Tibial nerve (tissue), 4 donors: ENCODE measurements around the gene VSTM4. TPM values are rescaled to one million over a fixed set of nuclear protein-coding genes. Genes with fewer than 3 reads are reported as not detected.

Experiments
- DNase-seq, 2 donors: peaks; one replicate each; pipeline ENCODE4 v3.0.0-alpha.2; 2019; ENCODE audit warnings: low spot score in 2 of 2
- H3K27ac ChIP-seq, 4 donors: fragments of 200-600 bp; sonication (generic) in 3 of 4; one replicate each; pipeline ENCODE4 v1.5.1; 2017 to 2019; ENCODE audit warnings: mild to moderate bottlenecking in 1 of 4
- H3K27me3 ChIP-seq, 2 donors: fragments of 200-600 bp; sonication (generic) in 1 of 2; one replicate each; pipeline versions ENCODE4 v1.5.1 to v1.6.0; 2017 to 2019
- H3K36me3 ChIP-seq, 3 donors: fragments of 200-600 bp; sonication (generic); one replicate each; pipeline ENCODE4 v1.5.1; 2018 to 2019
- H3K4me1 ChIP-seq, 4 donors: fragments of 200-600 bp; sonication (generic) in 3 of 4; one replicate each; pipeline ENCODE4 v1.5.1; 2017 to 2019
- H3K4me3 ChIP-seq, 4 donors: fragments of 200-600 bp; sonication (generic) in 3 of 4; one replicate each; pipeline ENCODE4 v1.5.1; 2017 to 2019; ENCODE audit warnings: mild to moderate bottlenecking in 1 of 4, moderate library complexity in 1 of 4
- H3K9me3 ChIP-seq, 4 donors: fragments of 200-600 bp; sonication (generic) in 3 of 4; one replicate each; pipeline ENCODE4 v1.5.1; 2017 to 2019
- EP300 ChIP-seq, 2 donors: sonication (generic); formaldehyde crosslinking; IDR thresholded peaks; one replicate each; pipeline ENCODE4 v1.6.1; 2017; ENCODE audit warnings: antibody characterized with exemption in 2 of 2, mild to moderate bottlenecking in 1 of 2
- POLR2A ChIP-seq, 2 donors: fragments of 450-650 bp; IDR thresholded peaks; one replicate each; pipeline ENCODE4 v1.6.1; 2017; ENCODE audit warnings: antibody characterized with exemption in 2 of 2, mild to moderate bottlenecking in 2 of 2, moderate library complexity in 2 of 2
- WGBS, 2 donors: methylation state at CpG; one replicate each; pipeline ENCODE4 v1.1.5; 2018; 5-methylcytosine and 5-hydroxymethylcytosine counted together
- total RNA-seq, 4 donors: library from RNA; depleted of rRNA; stranded (reverse); fragments of >200 nt; gene quantifications; one replicate each; pipeline ENCODE4 v1.1.0, GENCODE V29; 2016
- TF ChIP-seq, protein P1 (sequence below), 5 experiments: fragments of 200-600 bp in 3 of 5; fragments of 450-650 bp in 2 of 5; sonication (generic) in 3 of 5; IDR thresholded peaks; one replicate each; pipeline ENCODE4 v1.5.1; 2016 to 2019; ENCODE audit warnings: antibody characterized with exemption in 5 of 5, mild to moderate bottlenecking in 3 of 5, moderate library complexity in 2 of 5

VSTM4 gene
- total RNA-seq, 4 donors from 2014 or later: 9.8 to 18.2 (median 12.8) TPM

DNA sequence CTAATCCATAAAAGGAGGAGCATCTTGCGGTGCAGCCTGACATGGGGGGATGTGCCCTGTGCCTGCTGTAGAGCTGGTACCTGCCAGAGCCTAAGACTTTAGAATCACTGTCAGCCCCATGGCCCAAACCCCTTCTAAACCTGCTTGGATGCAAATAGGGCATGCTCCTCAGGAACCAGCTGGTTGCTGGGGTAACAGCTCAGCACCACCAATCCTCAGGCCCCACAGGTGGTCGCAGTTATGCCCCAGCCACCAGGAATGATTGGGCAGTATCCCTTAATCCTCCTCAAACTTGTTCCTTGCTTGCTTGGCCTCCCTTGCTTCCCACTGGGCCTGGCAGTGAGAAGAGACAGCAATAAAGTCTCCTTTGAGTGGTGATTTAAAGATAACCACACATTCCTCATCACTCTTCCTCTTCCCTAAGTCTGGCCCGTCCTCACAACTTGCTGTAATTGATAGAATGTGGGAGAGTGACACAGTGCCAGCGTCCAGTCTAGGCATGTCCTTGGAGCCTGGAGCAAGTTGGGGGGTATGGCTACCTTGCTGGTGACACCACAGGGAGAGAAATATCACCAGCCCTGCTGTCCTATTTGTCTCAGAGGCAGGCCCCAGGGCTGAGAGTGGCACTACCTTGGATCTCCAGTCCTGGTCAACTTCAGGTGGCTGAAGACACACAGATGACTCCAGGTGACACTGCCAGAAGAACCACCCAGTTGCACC lies 43.0 kb downstream of the VSTM4 start:
- Histone ChIP-seq H3K4me3 (no peak overlapping the region), H3K4me1 (peaks cover 0 to 17% (median 0%) of the 10 kb centered on the region in 4 donors), H3K36me3 (peaks cover 0 to 6% (median 0%) of the 10 kb centered on the region in 3 donors), H3K27ac (no peak overlapping the region), H3K27me3 (no peaks in the 10 kb centered on the region), H3K9me3 (no peaks in the 10 kb centered on the region)
- no peak for TF ChIP-seq EP300 (IDR thresholded peaks at IDR 0.05)
- no peak for TF ChIP-seq POLR2A (IDR thresholded peaks at IDR 0.05)
- TF ChIP-seq, protein P1, sequence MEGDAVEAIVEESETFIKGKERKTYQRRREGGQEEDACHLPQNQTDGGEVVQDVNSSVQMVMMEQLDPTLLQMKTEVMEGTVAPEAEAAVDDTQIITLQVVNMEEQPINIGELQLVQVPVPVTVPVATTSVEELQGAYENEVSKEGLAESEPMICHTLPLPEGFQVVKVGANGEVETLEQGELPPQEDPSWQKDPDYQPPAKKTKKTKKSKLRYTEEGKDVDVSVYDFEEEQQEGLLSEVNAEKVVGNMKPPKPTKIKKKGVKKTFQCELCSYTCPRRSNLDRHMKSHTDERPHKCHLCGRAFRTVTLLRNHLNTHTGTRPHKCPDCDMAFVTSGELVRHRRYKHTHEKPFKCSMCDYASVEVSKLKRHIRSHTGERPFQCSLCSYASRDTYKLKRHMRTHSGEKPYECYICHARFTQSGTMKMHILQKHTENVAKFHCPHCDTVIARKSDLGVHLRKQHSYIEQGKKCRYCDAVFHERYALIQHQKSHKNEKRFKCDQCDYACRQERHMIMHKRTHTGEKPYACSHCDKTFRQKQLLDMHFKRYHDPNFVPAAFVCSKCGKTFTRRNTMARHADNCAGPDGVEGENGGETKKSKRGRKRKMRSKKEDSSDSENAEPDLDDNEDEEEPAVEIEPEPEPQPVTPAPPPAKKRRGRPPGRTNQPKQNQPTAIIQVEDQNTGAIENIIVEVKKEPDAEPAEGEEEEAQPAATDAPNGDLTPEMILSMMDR (IDR thresholded peaks at IDR 0.05): no peak
- DNase-seq: no peak
- WGBS, 2 donors: 91% methylated on average over 4 of the region's 4 CpGs

DNA sequence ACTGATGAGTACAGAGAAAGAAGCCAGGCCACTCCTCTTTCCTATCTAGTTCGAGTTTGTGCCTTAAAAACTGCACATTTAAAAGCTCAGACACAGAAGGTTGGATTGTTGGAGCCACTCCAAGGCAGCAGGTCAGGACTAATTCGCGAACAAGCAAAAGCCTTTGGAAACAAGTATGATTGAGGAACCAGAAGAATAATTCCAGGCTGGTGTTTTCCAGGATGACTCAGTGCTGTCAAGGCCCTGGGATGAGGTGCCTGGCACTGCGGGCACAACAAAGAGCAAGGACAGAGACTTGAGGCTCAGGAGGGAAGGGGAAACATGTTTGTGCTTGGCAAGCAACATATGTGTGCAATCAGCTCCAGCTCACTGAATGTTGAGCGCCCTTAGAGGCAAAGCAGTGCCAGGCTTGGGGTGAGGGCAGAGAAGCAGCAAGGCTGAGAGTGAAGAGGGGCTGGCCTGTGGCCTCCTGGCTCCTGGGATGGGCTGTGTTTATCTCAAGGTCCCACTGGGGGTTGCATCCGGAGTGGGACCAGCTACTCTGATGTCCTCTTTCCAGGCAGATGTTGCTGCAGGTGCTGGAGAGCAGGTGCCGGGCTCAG lies 44.1 kb downstream of the VSTM4 start:
- 59 to 62% methylated on average over 7 of the region's 7 CpGs for WGBS, 2 donors
- no peak overlapping the region for H3K27ac ChIP-seq

DNA sequence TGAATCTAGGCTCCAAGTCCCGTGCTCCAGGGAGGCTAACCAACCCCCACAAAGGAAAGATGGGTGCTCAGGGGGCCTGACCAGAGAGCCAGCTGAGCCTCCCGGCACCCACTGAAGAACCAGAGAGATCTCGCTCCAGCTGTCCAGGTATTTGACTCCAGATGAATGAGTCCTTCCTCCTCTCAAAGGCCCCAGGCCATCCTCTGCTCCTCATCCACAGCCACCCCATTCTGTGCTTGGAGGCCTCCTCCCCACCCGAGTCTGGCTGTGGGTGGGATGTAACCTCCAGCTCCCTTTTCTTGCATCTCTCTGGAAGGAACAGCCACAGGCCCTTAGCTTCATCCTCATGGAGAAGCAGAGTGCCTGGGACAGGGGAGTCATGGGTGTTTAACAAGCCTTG lies 44.6 kb downstream of the VSTM4 start:
- WGBS, 2 donors: 83 to 87% methylated on average over 4 of the region's 4 CpGs
- DNase-seq: no peak
- H3K27me3 ChIP-seq: no peaks in the 10 kb centered on the region
- TF ChIP-seq EP300 (IDR thresholded peaks at IDR 0.05): no peak
- no peak for TF ChIP-seq POLR2A (IDR thresholded peaks at IDR 0.05)
- TF ChIP-seq, protein P1 (IDR thresholded peaks at IDR 0.05): no peak
- H3K4me3 ChIP-seq: no peak overlapping the region
- H3K4me1 ChIP-seq: peaks cover 0 to 15% (median 0%) of the 10 kb centered on the region in 4 donors
- H3K36me3 ChIP-seq: peaks cover 0 to 6% (median 0%) of the 10 kb centered on the region in 3 donors
- H3K9me3 ChIP-seq: no peaks in the 10 kb centered on the region
- H3K27ac ChIP-seq: no peak overlapping the region

More for the DNA sequence above, 44.1 kb downstream of the VSTM4 start:
- H3K9me3 ChIP-seq: no peaks in the 10 kb centered on the region
- peaks cover 0 to 6% (median 0%) of the 10 kb centered on the region in 3 donors for H3K36me3 ChIP-seq
- H3K27me3 ChIP-seq: no peaks in the 10 kb centered on the region
- TF ChIP-seq, protein P1 (IDR thresholded peaks at IDR 0.05): no peak
- TF ChIP-seq EP300 (IDR thresholded peaks at IDR 0.05) (no peak), POLR2A (IDR thresholded peaks at IDR 0.05) (no peak)
- DNase-seq: no peak
- H3K4me1 ChIP-seq: peaks cover 0 to 15% (median 0%) of the 10 kb centered on the region in 4 donors
- no peak overlapping the region for H3K4me3 ChIP-seq

DNA sequence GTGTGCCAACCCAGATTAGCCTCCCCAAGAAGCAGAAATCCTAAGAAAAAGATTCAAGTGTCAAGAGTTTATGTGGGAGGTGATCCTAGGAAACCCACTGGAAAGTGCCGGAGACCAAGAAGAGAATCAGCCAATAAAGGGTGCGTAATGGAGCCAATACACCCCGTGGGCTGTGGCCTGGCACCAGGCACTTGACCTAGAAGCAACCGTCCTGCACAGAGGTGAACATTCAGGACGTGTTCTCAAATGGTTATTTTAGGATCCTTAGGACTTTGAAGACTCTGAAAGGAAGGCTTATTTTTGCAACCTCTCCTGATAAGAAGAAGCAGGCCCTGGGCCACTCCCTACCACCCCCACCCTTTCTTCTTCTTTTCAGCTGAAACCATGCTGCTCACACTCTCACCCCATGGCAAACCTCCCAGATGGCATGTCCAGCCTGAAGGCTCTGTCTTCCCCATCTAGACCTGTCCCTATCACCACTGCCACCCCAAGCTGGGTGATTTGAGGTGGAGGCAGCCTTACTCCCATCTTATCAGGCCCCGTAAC lies 46.6 kb downstream of the VSTM4 start:
- 65 to 66% methylated on average over 6 of the region's 6 CpGs for WGBS, 2 donors
- H3K4me1 ChIP-seq: peaks cover 0 to 15% (median 0%) of the 10 kb centered on the region in 4 donors
- peaks cover 0 to 7% (median 0%) of the 10 kb centered on the region in 3 donors for H3K36me3 ChIP-seq
- no peak for DNase-seq
- H3K4me3 ChIP-seq: no peak overlapping the region
- no peaks in the 10 kb centered on the region for H3K9me3 ChIP-seq
- H3K27ac ChIP-seq: no peak overlapping the region
- TF ChIP-seq EP300 (IDR thresholded peaks at IDR 0.05): no peak
- no peak for TF ChIP-seq POLR2A (IDR thresholded peaks at IDR 0.05)
- TF ChIP-seq, protein P1 (IDR thresholded peaks at IDR 0.05): no peak
- no peaks in the 10 kb centered on the region for H3K27me3 ChIP-seq

DNA sequence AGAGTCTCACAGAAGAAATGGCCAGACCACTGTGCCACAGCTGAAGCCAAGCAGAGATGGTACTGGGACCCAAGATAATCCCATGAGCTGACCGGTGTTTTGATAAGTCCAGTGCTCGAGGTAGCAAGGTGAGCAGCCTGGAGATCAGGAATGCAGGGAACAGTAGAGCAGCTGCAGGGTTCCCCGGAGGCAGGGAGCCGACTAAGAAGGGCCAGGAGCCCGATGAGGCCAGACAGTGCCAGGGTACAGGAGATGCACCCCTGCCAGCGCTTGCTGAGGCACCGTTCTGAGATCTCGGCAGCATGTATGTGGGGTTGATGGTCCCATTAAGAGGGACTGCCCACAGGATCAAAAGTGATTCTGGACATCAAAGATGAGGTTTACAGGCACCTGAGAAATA lies 47.1 kb downstream of the VSTM4 start:
- H3K27ac ChIP-seq: no peak overlapping the region
- no peak for DNase-seq
- TF ChIP-seq, protein P1 (IDR thresholded peaks at IDR 0.05): no peak
- TF ChIP-seq EP300 (IDR thresholded peaks at IDR 0.05): no peak
- TF ChIP-seq POLR2A (IDR thresholded peaks at IDR 0.05): no peak
- H3K36me3 ChIP-seq: peaks cover 0 to 12% (median 0%) of the 10 kb centered on the region in 3 donors
- no peaks in the 10 kb centered on the region for H3K9me3 ChIP-seq
- peaks cover 0 to 15% (median 0%) of the 10 kb centered on the region in 4 donors for H3K4me1 ChIP-seq
- WGBS, 2 donors: 95 to 96% methylated on average over 8 of the region's 8 CpGs
- no peak overlapping the region for H3K4me3 ChIP-seq
- H3K27me3 ChIP-seq: no peaks in the 10 kb centered on the region
